Progenitor cell of endocrine pancreas (in vitro differentiated cells): Measurements from ENCODE around the gene TOMM70. TPM values are rescaled to one million over a fixed set of nuclear protein-coding genes. Genes with fewer than 3 reads are reported as not detected.

ENCODE experiments used
- DNase-seq: peaks from one replicate; pipeline ENCODE4 v3.0.0; 2021; ENCODE audit warnings: low spot score; ENCODE audit not compliant: unreplicated experiment
- H3K27ac Mint-ChIP-seq: 2 replicates; pipeline ENCODE4 v1.8.0; 2021; ENCODE audit warnings: mild to moderate bottlenecking, moderate library complexity, mixed read lengths
- H3K27me3 Mint-ChIP-seq: 2 replicates; pipeline ENCODE4 v1.8.0; 2021; ENCODE audit warnings: mixed read lengths
- H3K36me3 Mint-ChIP-seq: 2 replicates; pipeline ENCODE4 v1.8.0; 2022; ENCODE audit warnings: mixed read lengths; ENCODE audit not compliant: insufficient read depth
- H3K4me1 Mint-ChIP-seq: 2 replicates; pipeline ENCODE4 v1.8.0; 2021; ENCODE audit warnings: low read depth, mixed read lengths
- H3K4me3 Mint-ChIP-seq: 2 replicates; pipeline ENCODE4 v1.8.0; 2021; ENCODE audit warnings: low read depth, mild to moderate bottlenecking, moderate library complexity, mixed read lengths
- H3K9me3 Mint-ChIP-seq: 2 replicates; pipeline ENCODE4 v1.8.0; 2021; ENCODE audit warnings: low read depth, mixed read lengths
- CTCF ChIP-seq: fragments of 200-600 bp; sonication (generic); IDR thresholded peaks from one replicate; pipeline ENCODE4 v1.5.0; 2021; ENCODE audit warnings: antibody characterized with exemption, mild to moderate bottlenecking; ENCODE audit not compliant: unreplicated experiment
- total RNA-seq: library from RNA; stranded (reverse); gene quantifications from 2 replicates; pipeline ENCODE4 v1.2.1, GENCODE V29; 2021

Gene TOMM70
- total RNA-seq, 1 donor from 2014 or later: 41.8 TPM

- Mint-ChIP-seq H3K9me3 (peaks cover 11% of the 10 kb centered on the region), H3K4me3 (no peak overlapping the region), H3K27ac (no peak overlapping the region), H3K4me1 (peaks cover 19% of the 10 kb centered on the region), H3K36me3 (peaks cover 24% of the 10 kb centered on the region), H3K27me3 (no peaks in the 10 kb centered on the region)
- TF ChIP-seq CTCF: no peak
- DNase-seq: no peak
These were observed 16.0 kb downstream of the TOMM70 start for GRCh38 chr3:100384733-100385525.

- Mint-ChIP-seq H3K36me3 (peaks cover 13% of the 10 kb centered on the region), H3K27me3 (no peaks in the 10 kb centered on the region), H3K4me1 (no peaks in the 10 kb centered on the region), H3K9me3 (no peaks in the 10 kb centered on the region), H3K27ac (peak overlapping the region; percentile 34), H3K4me3 (no peak overlapping the region)
- TF ChIP-seq CTCF: no peak
- DNase-seq: no peak
These were observed 24.6 kb downstream of the TOMM70 start for GRCh38 chr3:100376301-100376700.

- H3K4me3 Mint-ChIP-seq: no peak overlapping the region
- no peak for TF ChIP-seq CTCF
- DNase-seq: no peak
- H3K36me3 Mint-ChIP-seq: peaks cover 6% of the 10 kb centered on the region
- H3K27ac Mint-ChIP-seq: no peak overlapping the region
- no peaks in the 10 kb centered on the region for H3K27me3 Mint-ChIP-seq
- H3K4me1 Mint-ChIP-seq: no peaks in the 10 kb centered on the region
- H3K9me3 Mint-ChIP-seq: no peaks in the 10 kb centered on the region
These were observed 26.4 kb downstream of the TOMM70 start for GRCh38 chr3:100374521-100374920.

GRCh38 chr3:100370756-100371155 is 30.1 kb downstream of the TOMM70 start:
- Mint-ChIP-seq H3K9me3 (no peaks in the 10 kb centered on the region), H3K4me3 (no peak overlapping the region), H3K36me3 (peaks cover 4% of the 10 kb centered on the region), H3K27me3 (no peaks in the 10 kb centered on the region), H3K4me1 (no peaks in the 10 kb centered on the region), H3K27ac (no peak overlapping the region)
- DNase-seq: no peak
- no peak for TF ChIP-seq CTCF

GRCh38 chr3:100368441-100368840 is 32.4 kb downstream of the TOMM70 start:
- H3K36me3 Mint-ChIP-seq: peaks cover 6% of the 10 kb centered on the region

More at GRCh38 chr3:100368441-100368840, 32.4 kb downstream of the TOMM70 start:
- Mint-ChIP-seq H3K9me3 (no peaks in the 10 kb centered on the region), H3K27ac (no peak overlapping the region), H3K27me3 (no peaks in the 10 kb centered on the region), H3K4me3 (no peak overlapping the region), H3K4me1 (no peaks in the 10 kb centered on the region)
- no peak for DNase-seq
- no peak for TF ChIP-seq CTCF
